Measurements from ENCODE around the gene LMTK3. TPM values are rescaled to one million over a fixed set of nuclear protein-coding genes. Genes with fewer than 3 reads are reported as not detected.

The LMTK3 gene
- total and polyA plus RNA-seq, 9 of the 15 experiments (the other 6 are each of a cell fraction or from before 2014, with no cell fraction given), result 0.35 to 12.3 (median 2.0) TPM; not detected in 2

DNA sequence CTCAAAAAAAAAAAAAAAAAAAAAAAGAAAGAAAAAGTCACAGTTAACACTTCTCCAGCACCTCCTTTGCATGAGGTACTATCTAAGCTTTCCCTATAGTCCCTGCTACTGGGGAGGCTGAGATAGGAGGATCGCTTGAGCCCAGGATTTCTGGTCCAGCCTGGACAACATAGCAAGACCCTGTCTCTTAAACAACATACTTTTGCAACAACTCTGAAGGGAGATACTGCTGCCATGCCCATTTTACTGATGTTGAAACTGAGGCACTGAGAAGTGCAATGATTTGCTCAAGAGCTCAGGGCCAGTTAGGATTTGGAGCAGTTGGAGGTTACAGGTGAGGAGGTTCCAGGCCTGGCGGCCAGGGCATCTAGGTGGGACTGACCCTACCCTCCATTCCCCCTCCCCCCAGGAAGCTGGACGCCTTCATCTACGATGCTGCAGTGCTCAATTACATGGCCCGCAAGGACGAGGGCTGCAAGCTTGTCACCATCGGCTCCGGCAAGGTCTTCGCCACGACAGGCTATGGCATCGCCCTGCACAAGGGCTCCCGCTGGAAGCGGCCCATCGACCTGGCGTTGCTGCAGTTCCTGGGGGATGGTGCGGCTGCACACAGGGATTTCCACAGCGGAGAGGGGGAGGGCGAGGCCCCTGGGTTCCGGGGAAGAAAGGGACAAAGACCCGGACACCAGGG is 70.1 kb downstream of the LMTK3 start (continued):
- TF ChIP-seq RREB1 (CRISPR knock-in tag; IDR thresholded peaks at IDR 0.05), result no peak
- peak; percentile 90 for TF ChIP-seq BCOR (IDR thresholded peaks at IDR 0.05)
- TF ChIP-seq SMARCA4 (IDR thresholded peaks at IDR 0.05), result no peak
- TF ChIP-seq KDM1A (IDR thresholded peaks at IDR 0.05), result peak; percentile 42 to 70; a peak in 3 of 4 replicates
- peak; percentile 78 for TF ChIP-seq RBM25 (IDR thresholded peaks at IDR 0.05; ENCODE audit: low read depth, low read length, severe bottlenecking)
- TF ChIP-seq NCOA4 (IDR thresholded peaks at IDR 0.05; ENCODE audit: partially characterized antibody), result no peak
- TF ChIP-seq ZNF436 (CRISPR knock-in tag; IDR thresholded peaks at IDR 0.05), result no peak
- no peak for TF ChIP-seq ZNF780A (CRISPR knock-in tag; IDR thresholded peaks at IDR 0.05)
- no peak for TF ChIP-seq SP2 (IDR thresholded peaks at IDR 0.05; ENCODE audit: extremely low read depth, low read depth, low read length, poor library complexity, severe bottlenecking)
